HG03378 (cell line): ENCODE data around the gene MYBPC2.

ENCODE experiments used
- ATAC-seq: cut with Tn5 transposase; IDR thresholded peaks from one replicate; pipeline ENCODE4 v1.9.1; 2021; ENCODE audit warnings: mild to moderate bottlenecking, moderate library complexity; ENCODE audit not compliant: unreplicated experiment

MYBPC2 gene

GRCh38 chr19:50496189-50497021, 63.7 kb downstream of the MYBPC2 start:
- no peak for ATAC-seq

GRCh38 chr19:50497022-50497405, 64.3 kb downstream of the MYBPC2 start:
- ATAC-seq = no peak

GRCh38 chr19:50498219-50499056, 65.7 kb downstream of the MYBPC2 start:
- no peak for ATAC-seq

- ATAC-seq = no peak
These were observed 67.5 kb downstream of the MYBPC2 start for GRCh38 chr19:50500060-50500752.

GRCh38 chr19:50500753-50501151, 68.1 kb downstream of the MYBPC2 start:
- no peak for ATAC-seq

- no peak for ATAC-seq
These were observed 68.5 kb downstream of the MYBPC2 start for GRCh38 chr19:50501186-50501567.

- ATAC-seq = no peak
These were observed 69.1 kb downstream of the MYBPC2 start for GRCh38 chr19:50501568-50502475.

GRCh38 chr19:50505856-50506611, 73.3 kb downstream of the MYBPC2 start:
- ATAC-seq = no peak

- ATAC-seq = no peak
These were observed 74.0 kb downstream of the MYBPC2 start for GRCh38 chr19:50506700-50507099.

GRCh38 chr19:50507376-50507775, 74.7 kb downstream of the MYBPC2 start:
- ATAC-seq = no peak

GRCh38 chr19:50508843-50509190, 76.1 kb downstream of the MYBPC2 start:
- ATAC-seq = no peak

- no peak for ATAC-seq
These were observed 76.7 kb downstream of the MYBPC2 start for GRCh38 chr19:50509366-50509765.

- no peak for ATAC-seq
These were observed 77.5 kb downstream of the MYBPC2 start for GRCh38 chr19:50510121-50510670.

- no peak for ATAC-seq
These were observed 78.0 kb downstream of the MYBPC2 start for GRCh38 chr19:50510700-50511068.

- peak; percentile 78 for ATAC-seq
These were observed 78.6 kb downstream of the MYBPC2 start, which contains the start of gene JOSD2 for GRCh38 chr19:50511069-50511822. TSS of gene JOSD2 (minus strand) at chr19:50511191. CDS start at chr19:50510431, 760 bp downstream.

- ATAC-seq = no peak
These were observed 79.7 kb downstream of the MYBPC2 start for GRCh38 chr19:50512112-50512998.

GRCh38 chr19:50512999-50513745, 80.5 kb downstream of the MYBPC2 start:
- ATAC-seq = no peak
